ENCODE results near the gene ITPR3.

Gene ITPR3

DNA sequence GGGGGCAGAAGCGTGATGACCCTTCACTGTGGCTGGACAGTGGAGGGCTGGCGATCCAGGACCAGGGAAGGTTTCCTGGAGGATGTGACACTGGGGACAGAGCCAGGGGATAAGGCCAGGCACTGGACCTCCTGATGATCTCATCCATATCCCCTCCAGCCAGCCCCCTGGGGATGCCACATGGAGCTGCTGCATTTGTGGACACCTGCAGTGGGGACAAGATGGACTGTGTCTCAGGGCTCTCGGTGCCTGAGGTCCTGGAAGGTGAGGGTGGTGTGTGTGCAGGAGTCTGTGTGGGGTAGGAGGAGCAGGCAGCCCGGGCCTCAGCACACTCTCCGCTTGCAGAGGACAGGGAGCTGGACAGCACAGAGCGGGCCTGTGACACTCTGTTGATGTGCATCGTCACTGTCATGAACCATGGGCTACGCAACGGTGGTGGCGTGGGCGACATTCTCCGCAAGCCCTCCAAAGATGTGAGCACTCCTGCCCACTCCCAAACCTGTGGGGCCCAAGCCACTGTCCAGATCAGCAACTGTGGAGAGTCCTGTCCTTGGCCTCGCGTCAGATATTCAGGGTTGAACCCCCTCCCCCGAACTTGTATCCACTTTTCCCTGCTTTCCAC is 70.4 kb downstream of the ITPR3 start:
- TF ChIP-seq, protein P1, sequence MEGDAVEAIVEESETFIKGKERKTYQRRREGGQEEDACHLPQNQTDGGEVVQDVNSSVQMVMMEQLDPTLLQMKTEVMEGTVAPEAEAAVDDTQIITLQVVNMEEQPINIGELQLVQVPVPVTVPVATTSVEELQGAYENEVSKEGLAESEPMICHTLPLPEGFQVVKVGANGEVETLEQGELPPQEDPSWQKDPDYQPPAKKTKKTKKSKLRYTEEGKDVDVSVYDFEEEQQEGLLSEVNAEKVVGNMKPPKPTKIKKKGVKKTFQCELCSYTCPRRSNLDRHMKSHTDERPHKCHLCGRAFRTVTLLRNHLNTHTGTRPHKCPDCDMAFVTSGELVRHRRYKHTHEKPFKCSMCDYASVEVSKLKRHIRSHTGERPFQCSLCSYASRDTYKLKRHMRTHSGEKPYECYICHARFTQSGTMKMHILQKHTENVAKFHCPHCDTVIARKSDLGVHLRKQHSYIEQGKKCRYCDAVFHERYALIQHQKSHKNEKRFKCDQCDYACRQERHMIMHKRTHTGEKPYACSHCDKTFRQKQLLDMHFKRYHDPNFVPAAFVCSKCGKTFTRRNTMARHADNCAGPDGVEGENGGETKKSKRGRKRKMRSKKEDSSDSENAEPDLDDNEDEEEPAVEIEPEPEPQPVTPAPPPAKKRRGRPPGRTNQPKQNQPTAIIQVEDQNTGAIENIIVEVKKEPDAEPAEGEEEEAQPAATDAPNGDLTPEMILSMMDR (IDR thresholded peaks at IDR 0.05; ENCODE audit: low read depth, low read length): no peak
- no peak for DNase-seq (ENCODE audit: low read depth, low spot score)
- H3K4me3 ChIP-seq (ENCODE audit: low read depth, low read length): no peak overlapping the region
- in situ Hi-C loops (cut with HindIII; ENCODE audit: low sequenced_read_pairs): no loop called here

DNA sequence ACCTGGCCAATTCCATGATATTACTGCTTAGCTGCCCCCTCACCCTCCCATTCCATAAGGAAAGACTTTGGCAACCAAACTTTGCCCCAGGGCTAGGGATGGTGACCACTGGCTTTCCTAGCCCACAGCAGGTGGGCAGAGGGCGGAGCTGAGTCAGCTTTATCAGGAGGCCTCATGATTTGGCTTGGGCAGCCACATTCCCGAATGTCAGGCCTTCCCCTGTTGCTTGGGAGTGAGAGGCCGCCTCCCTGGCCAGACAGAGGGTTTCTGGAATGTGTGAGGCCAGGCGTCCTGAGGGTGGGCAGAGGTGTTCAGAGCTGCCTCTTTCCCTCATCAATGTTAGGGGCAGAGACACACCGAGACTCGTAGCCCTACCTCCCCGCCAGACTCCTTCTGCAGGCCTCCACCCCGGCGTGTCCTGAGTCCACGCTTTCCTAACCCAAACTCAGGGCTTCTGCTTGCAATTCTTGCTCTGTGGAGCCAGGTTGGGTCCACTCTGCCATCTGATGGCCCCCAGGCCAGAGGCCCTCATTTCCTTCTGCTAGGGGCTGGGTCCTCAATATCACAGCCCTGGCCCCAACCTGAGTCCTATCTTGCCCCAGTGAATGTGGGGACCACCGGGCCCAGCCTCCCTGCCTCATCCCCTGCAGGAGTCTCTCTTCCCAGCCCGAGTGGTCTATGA is 71.1 kb downstream of the ITPR3 start:
- in situ Hi-C loops (cut with HindIII; ENCODE audit: low sequenced_read_pairs): no loop called here
- TF ChIP-seq, protein P1 (IDR thresholded peaks at IDR 0.05; ENCODE audit: low read depth, low read length): no peak
- DNase-seq (ENCODE audit: low read depth, low spot score): peak; percentile 35
- H3K4me3 ChIP-seq (ENCODE audit: low read depth, low read length): no peak overlapping the region

DNA sequence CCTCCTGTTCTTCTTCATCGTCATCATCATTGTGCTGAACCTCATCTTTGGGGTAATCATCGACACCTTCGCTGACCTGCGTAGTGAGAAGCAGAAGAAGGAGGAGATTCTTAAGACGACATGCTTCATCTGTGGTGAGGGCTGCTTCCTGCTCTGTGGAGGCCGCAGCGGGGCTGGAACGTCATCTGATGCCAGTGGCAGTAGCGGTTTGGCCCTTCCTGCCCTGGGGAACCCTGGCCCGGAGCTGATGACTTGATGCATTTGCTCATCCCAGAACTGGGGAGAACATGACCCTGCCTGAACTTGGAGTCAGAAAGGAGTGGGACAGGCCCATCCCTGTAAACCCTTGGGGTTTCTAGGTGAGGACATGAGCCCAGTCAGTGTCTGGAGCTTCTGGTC is 71.6 kb downstream of the ITPR3 start:
- TF ChIP-seq, protein P1 (IDR thresholded peaks at IDR 0.05; ENCODE audit: low read depth, low read length): no peak
- no peak for DNase-seq (ENCODE audit: low read depth, low spot score)
- no peak overlapping the region for H3K4me3 ChIP-seq (ENCODE audit: low read depth, low read length)
- in situ Hi-C loops (cut with HindIII; ENCODE audit: low sequenced_read_pairs): no loop called here

DNA sequence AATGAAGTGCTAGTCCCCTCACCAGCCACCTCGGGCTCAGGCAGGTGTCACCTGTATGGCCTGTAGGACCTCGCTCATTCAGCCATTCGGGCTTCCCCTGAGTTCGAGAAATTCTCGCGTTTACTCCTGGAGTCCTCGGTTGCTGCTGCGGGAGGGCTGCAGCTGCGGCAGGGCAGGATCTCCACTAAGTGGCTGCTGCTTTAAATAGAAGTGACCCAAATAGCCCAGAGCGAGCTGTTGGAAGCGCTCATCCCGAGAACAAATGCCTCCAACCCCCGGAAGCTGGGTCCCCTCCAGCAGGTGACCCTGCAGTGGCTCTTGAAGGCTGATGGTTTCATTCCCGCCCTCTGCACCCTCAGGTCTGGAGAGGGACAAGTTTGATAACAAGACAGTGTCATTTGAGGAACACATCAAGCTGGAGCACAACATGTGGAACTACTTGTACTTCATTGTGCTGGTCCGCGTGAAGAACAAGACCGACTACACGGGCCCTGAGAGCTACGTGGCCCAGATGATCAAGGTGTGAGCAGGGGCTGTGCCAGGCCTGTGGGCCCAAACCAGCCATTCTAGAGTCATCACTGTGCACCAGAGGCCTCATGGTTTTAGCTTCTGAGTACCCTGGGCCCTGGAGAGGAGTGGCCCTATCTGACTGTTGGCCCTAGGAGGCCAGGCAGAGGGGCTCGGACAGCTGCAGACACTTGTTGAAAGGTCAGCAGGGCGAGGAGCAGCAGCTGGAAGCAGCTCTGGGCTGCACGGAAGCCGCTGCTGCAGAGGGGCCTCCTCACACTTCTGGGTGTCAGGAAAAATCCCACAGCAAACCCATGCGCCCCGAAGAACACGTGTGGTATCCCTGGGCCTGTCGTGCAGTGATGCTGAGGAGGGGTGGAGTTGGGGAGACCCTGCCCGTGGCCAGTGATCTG is 72.3 kb downstream of the ITPR3 start:
- no peak for DNase-seq (ENCODE audit: low read depth, low spot score)
- in situ Hi-C loops (cut with HindIII; ENCODE audit: low sequenced_read_pairs): no loop called here
- no peak overlapping the region for H3K4me3 ChIP-seq (ENCODE audit: low read depth, low read length)
- TF ChIP-seq, protein P1 (IDR thresholded peaks at IDR 0.05; ENCODE audit: low read depth, low read length): no peak

DNA sequence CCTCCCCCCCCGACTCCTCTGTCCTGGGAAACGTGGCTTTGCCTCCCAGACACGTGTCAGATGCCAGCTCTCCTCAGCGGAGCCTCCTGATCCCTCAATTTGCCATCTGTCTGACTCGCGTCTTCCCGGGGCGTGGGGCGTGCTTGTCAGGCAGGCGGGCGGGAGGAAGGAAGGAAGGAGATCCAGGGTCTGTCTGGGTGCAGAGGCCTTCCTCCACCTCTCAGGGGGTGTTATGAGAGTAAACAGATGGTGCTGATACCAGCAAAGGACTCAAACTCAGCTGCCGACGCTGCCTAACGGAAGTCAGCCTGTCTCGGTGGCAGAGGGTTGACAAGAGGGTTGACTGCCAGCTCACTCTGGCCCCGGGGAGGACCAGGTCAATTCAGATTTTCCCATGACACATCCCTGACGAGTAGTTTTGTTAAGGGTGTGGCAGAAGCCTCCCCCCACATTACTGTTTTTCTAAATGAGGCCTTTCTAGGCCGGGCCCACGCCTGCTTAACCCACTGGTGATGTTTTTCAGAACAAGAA is 73.3 kb downstream of the ITPR3 start:
- in situ Hi-C loops (cut with HindIII; ENCODE audit: low sequenced_read_pairs): no loop called here
- TF ChIP-seq, protein P1 (IDR thresholded peaks at IDR 0.05; ENCODE audit: low read depth, low read length): no peak

DNA sequence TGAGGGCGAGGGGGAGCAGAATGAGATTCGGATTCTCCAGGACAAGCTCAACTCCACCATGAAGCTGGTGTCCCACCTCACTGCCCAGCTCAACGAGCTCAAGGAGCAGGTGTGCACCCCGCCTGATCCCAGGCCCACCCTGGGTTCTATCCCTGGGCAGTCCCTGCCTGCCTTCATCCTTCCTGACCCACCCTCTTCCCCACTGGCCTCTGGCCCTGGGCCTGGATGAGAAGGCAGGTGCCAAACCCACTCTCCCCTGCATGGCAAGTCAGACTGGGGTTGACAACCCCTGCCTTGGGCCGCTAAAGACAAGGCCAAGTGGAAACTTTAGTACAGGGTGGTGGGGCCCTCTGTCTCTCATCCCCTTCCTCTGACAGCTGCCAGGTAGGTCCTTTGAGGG is 73.9 kb downstream of the ITPR3 start:
- H3K4me3 ChIP-seq (ENCODE audit: low read depth, low read length): no peak overlapping the region
- no peak for DNase-seq (ENCODE audit: low read depth, low spot score)
- TF ChIP-seq, protein P1 (IDR thresholded peaks at IDR 0.05; ENCODE audit: low read depth, low read length): no peak
- in situ Hi-C loops (cut with HindIII; ENCODE audit: low sequenced_read_pairs): no loop called here

More for the DNA sequence above, 73.3 kb downstream of the ITPR3 start:
- no peak overlapping the region for H3K4me3 ChIP-seq (ENCODE audit: low read depth, low read length)
- DNase-seq (ENCODE audit: low read depth, low spot score): peak; percentile 22

Data from astrocyte of the spinal cord (primary cell).